DND-41 (cell line): ENCODE results near the gene NXT2.

Experiments used
- CTCF ChIP-seq: IDR thresholded peaks from 2 replicates; pipeline ENCODE4 v1.5.1; 2012; ENCODE audit warnings: borderline replicate concordance, low read length, moderate library complexity, mild to moderate bottlenecking; ENCODE audit not compliant: poor library complexity, severe bottlenecking; ENCODE audit errors: extremely low read depth
- EZH2 ChIP-seq: IDR thresholded peaks from 3 replicates; pipeline ENCODE4 v1.6.1; 2012; ENCODE audit warnings: borderline replicate concordance, low read depth, mild to moderate bottlenecking, moderate library complexity, low read length, inconsistent platforms; ENCODE audit not compliant: severe bottlenecking

GRCh38 chrX:109553862-109554261 lies 17.2 kb downstream of the NXT2 start:
- TF ChIP-seq CTCF (no peak), EZH2 (no peak)
